ENCODE results near the gene COX17. TPM values are rescaled to one million over a fixed set of nuclear protein-coding genes. Genes with fewer than 3 reads are reported as not detected.
A peak's percentile ranks its signal among the peaks of the same experiment; 100 is the strongest.

COX17 gene, protein sequence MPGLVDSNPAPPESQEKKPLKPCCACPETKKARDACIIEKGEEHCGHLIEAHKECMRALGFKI
- total RNA-seq = 10 to 100 TPM; 13.8 to 29.6 TPM

DNA sequence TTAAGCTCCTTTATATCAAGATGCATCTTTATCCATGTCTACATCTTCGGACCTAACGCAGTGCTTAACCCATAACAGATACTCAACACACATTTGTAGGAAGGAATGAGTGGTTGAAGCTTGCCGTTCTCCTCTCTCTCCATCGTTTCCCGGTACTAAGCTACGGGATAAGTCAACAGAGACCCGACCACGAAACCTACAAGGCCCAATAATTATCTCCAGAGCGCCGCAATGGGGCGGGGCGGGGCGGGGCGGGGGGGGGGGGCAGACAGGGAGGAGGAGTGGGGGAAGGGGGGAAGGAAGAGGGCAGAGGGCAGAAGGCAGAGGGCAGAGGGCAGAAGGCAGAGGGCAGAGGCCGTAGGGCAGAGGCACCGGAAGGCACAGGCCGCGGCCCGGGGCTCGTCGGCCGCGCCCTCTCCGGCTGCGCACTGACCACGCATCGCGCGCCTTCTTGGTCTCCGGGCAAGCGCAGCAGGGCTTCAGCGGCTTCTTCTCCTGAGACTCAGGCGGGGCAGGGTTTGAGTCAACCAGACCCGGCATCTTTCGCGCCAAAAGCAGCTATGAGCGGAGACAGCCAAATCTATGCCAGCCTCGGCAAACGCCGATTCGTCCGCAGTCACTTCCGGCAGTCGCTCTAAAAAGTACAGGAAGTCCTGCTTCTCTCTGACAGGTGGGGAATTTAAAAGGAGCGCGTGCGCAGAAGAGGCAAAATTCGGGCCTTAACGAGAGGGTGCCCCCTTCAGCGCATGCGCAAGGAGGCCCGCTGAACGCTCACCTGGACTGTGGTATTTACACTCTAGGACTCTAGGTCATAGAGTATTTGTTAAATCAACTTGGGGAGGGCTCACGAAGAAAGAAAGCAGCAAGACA, at the start of gene COX17:
COX17 (minus strand) TSS at position 636 of the 870 bp plus-strand sequence; CDS start at position 540, 96 bp downstream.
- TF ChIP-seq, protein P1, sequence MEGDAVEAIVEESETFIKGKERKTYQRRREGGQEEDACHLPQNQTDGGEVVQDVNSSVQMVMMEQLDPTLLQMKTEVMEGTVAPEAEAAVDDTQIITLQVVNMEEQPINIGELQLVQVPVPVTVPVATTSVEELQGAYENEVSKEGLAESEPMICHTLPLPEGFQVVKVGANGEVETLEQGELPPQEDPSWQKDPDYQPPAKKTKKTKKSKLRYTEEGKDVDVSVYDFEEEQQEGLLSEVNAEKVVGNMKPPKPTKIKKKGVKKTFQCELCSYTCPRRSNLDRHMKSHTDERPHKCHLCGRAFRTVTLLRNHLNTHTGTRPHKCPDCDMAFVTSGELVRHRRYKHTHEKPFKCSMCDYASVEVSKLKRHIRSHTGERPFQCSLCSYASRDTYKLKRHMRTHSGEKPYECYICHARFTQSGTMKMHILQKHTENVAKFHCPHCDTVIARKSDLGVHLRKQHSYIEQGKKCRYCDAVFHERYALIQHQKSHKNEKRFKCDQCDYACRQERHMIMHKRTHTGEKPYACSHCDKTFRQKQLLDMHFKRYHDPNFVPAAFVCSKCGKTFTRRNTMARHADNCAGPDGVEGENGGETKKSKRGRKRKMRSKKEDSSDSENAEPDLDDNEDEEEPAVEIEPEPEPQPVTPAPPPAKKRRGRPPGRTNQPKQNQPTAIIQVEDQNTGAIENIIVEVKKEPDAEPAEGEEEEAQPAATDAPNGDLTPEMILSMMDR (IDR thresholded peaks at IDR 0.05) = no peak
- peak; percentile 44 to 84 (median 79) for TF ChIP-seq POLR2A (IDR thresholded peaks at IDR 0.05)
- ATAC-seq = peak; percentile 97
- intact Hi-C loops (cut with DNase I) = no loop called here
- 0% methylated on average over 39 to 54 of the region's 54 CpGs for WGBS, 2 donors
- Histone ChIP-seq H3K4me1 (peaks cover 25% of the 10 kb centered on the region), H3K4me3 (peak within 1 kb of the TSS; percentile 80 to 90), H3K36me3 (replicated peaks in 1 of 2; ENCODE audit: insufficient read depth in 1 of 2, low read depth in 2 of 2) (peaks cover 0 to 12% of the 10 kb centered on the region in 2 donors), H3K27ac (peak within 1 kb of the TSS; percentile 74 to 95 (median 85)), H3K27me3 (no peaks in the 10 kb centered on the region), H3K9me3 (no peaks in the 10 kb centered on the region)
- peak; percentile 98 to 99 (median 98) for DNase-seq

DNA sequence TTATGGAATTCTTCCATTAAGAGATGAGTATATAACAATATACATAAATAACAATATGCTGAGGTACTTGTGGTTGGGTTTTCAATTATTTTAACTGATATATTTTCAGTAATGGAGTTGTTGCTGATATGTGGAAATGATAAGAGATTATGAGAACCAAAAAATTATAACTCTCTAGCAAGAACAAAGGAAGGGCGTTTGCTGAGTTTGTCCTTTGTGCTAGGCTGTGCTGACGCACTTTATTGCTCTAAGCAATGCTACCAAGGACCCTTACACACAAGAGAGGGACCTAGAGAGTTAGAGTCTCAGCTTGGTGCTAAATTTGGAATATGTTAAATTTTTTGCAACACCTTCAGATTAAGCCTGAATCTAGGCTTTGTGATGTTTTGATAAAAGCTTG, 49.7 kb upstream of the COX17 start:
- Histone ChIP-seq H3K36me3 (replicated peaks in 1 of 2; ENCODE audit: insufficient read depth in 1 of 2, low read depth in 2 of 2) (no peaks in the 10 kb centered on the region), H3K27me3 (no peaks in the 10 kb centered on the region), H3K9me3 (no peaks in the 10 kb centered on the region), H3K4me3 (no peak overlapping the region), H3K27ac (no peak overlapping the region), H3K4me1 (no peaks in the 10 kb centered on the region)
- TF ChIP-seq POLR2A (IDR thresholded peaks at IDR 0.05) = no peak
- TF ChIP-seq, protein P1 (IDR thresholded peaks at IDR 0.05) = no peak
- intact Hi-C loops (cut with DNase I) = no loop called here
- DNase-seq (no peak), ATAC-seq (no peak)
- 85 to 90% methylated on average over 2 of the region's 2 CpGs for WGBS, 2 donors

DNA sequence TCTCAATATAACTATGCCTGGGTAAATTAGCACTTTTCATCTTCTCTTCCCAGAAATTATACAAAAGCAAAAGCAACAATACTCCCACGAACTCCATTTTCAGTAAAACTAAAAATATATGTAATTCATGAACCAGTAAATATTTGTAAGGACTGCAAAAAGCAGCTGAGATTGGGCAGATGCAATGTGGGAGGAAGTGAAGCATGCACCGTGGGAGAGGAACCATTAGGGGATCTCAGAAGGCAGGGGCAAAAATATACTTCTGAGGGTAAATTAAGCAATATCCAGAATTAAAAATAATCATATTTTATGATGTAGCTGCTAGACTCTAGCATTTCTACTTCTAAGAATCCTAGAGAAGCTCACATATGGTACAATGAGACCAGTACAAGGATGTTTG, 45.8 kb upstream of the COX17 start:
- TF ChIP-seq, protein P1 (IDR thresholded peaks at IDR 0.05) = no peak
- no peak for TF ChIP-seq POLR2A (IDR thresholded peaks at IDR 0.05)
- intact Hi-C loops (cut with DNase I) = no loop called here
- Histone ChIP-seq H3K4me3 (no peak overlapping the region), H3K36me3 (replicated peaks in 1 of 2; ENCODE audit: insufficient read depth in 1 of 2, low read depth in 2 of 2) (no peaks in the 10 kb centered on the region), H3K27me3 (no peaks in the 10 kb centered on the region), H3K27ac (no peak overlapping the region), H3K4me1 (no peaks in the 10 kb centered on the region), H3K9me3 (no peaks in the 10 kb centered on the region)
- DNase-seq = no peak
- WGBS, 2 donors = 55 to 72% methylated on average over 2 of the region's 2 CpGs
- ATAC-seq = no peak

DNA sequence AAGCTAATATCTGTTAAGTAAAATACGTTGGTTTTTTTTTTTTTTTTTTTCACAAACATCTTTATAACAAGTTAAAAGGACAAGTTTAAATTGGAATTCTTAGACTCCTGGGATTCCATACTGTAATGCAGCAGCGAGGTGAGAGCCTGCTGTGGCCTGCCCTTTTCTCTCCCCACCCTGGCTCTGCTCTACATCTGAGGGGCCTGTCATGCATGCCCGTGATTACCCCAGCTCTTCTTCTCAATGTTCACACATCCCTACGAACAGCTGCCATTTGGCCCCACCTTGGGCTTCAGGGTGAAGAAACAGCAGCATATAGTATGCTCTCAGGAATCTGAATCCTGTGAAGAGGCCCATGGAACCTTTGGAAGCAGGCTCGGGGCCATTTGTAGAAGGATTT, 40.3 kb upstream of the COX17 start:
- Histone ChIP-seq H3K27ac (peak overlapping the region in 1 of 4 donors; percentile 7), H3K4me1 (peaks cover 17% of the 10 kb centered on the region), H3K36me3 (replicated peaks in 1 of 2; ENCODE audit: insufficient read depth in 1 of 2, low read depth in 2 of 2) (peaks cover 0 to 4% of the 10 kb centered on the region in 2 donors), H3K9me3 (no peaks in the 10 kb centered on the region), H3K4me3 (no peak overlapping the region), H3K27me3 (no peaks in the 10 kb centered on the region)
- TF ChIP-seq, protein P1 (IDR thresholded peaks at IDR 0.05) = no peak
- no peak for TF ChIP-seq POLR2A (IDR thresholded peaks at IDR 0.05)
- 56 to 73% methylated on average over 5 of the region's 5 CpGs for WGBS, 2 donors
- intact Hi-C loops (cut with DNase I) = no loop called here
- ATAC-seq (peak; percentile 12), DNase-seq (no peak)
